Measurements from ENCODE around the gene ATP8A2. TPM values are rescaled to one million over a fixed set of nuclear protein-coding genes. Genes with fewer than 3 reads are reported as not detected.

The ATP8A2 gene
- total and polyA plus RNA-seq, 9 of the 15 experiments (the other 6 are each of a cell fraction or from before 2014, with no cell fraction given) = under 0.01 to 0.33 (median 0.06) TPM; not detected in 4

GRCh38 chr13:25951831-25952230 is 580.1 kb downstream of the ATP8A2 start:
- BruUV-seq (replicated peaks) = no TSS peak
- H3K4me2 ChIP-seq (ENCODE audit: insufficient read depth, low read length) = no peak overlapping the region
- no peak overlapping the region for H3K4me3 ChIP-seq
- ChIA-PET CTCF (ENCODE audit: low intra/inter-chr PET ratio) (no interaction called here), POLR2A (no interaction called here)
- no peak for FAIRE-seq
- H3K9ac ChIP-seq (ENCODE audit: insufficient read depth in 1 of 2, low read depth in 2 of 2, low read length in 2 of 2) = no peak overlapping the region
- no peaks in the 10 kb centered on the region for H3K4me1 ChIP-seq (replicated peaks in 1 of 2; ENCODE audit: control insufficient read depth in 2 of 2, insufficient read depth in 2 of 2, low read length in 2 of 2)
- intact Hi-C loops (cut with micrococcal nuclease) = no loop called here
- 3% methylated on average over 3 of the region's 4 CpGs for WGBS (ENCODE audit: insufficient coverage, low coverage, missing lambda C conversion rate)
- H3K79me2 ChIP-seq (ENCODE audit: control insufficient read depth, insufficient read depth, low read length) = no peaks in the 10 kb centered on the region
- H2AFZ ChIP-seq (ENCODE audit: low read depth, low read length) = no peak overlapping the region
- no peaks in the 10 kb centered on the region for H3K9me1 ChIP-seq (ENCODE audit: control insufficient read depth, insufficient read depth, low read length)
- TF ChIP-seq CBFA2T3 (IDR thresholded peaks at IDR 0.05) (no peak), ZNF197 (CRISPR knock-in tag; IDR thresholded peaks at IDR 0.05; ENCODE audit: low read depth) (no peak), ZNF785 (CRISPR knock-in tag; IDR thresholded peaks at IDR 0.05) (no peak), HMG20A (CRISPR knock-in tag; conservative IDR thresholded peaks at IDR 0.05) (no peak), ZNF830 (CRISPR knock-in tag; IDR thresholded peaks at IDR 0.05) (no peak), KAT7 (CRISPR knock-in tag; IDR thresholded peaks at IDR 0.05; ENCODE audit: borderline replicate concordance) (no peak), NCOA2 (IDR thresholded peaks at IDR 0.05; ENCODE audit: partially characterized antibody in 2 of 2) (no peak), ZNF77 (CRISPR knock-in tag; IDR thresholded peaks at IDR 0.05) (no peak), ZNF277 (CRISPR knock-in tag; IDR thresholded peaks at IDR 0.05; ENCODE audit: borderline replicate concordance) (no peak), ZKSCAN8 (CRISPR knock-in tag; IDR thresholded peaks at IDR 0.05) (no peak), NBN (IDR thresholded peaks at IDR 0.05; ENCODE audit: low read depth) (no peak), POLR2AphosphoS2 (IDR thresholded peaks at IDR 0.05; ENCODE audit: low read length) (no peak), ZNF507 (tag; conservative IDR thresholded peaks at IDR 0.05) (no peak), ZNF318 (IDR thresholded peaks at IDR 0.05; ENCODE audit: borderline replicate concordance in 1 of 2, low read depth in 1 of 2) (no peak)
- no peaks in the 10 kb centered on the region for H3K36me3 ChIP-seq (ENCODE audit: control insufficient read depth, insufficient read depth, low read length)
- no peak for DNase-seq (ENCODE audit: extremely low read depth in 1 of 4, low spot score in 3 of 4)
- H4K20me1 ChIP-seq (replicated peaks; ENCODE audit: control insufficient read depth, insufficient read depth, low read length) = no peaks in the 10 kb centered on the region
- no peaks in the 10 kb centered on the region for H3K27me3 ChIP-seq (ENCODE audit: control insufficient read depth in 2 of 2, insufficient read depth in 2 of 2, low read length in 2 of 2)
- in situ Hi-C loops (cut with MboI) = no loop called here
- no peak for ATAC-seq
- H3K9me3 ChIP-seq (replicated peaks; ENCODE audit: control insufficient read depth, insufficient read depth, low read depth, low read length) = no peaks in the 10 kb centered on the region
- H3K27ac ChIP-seq (ENCODE audit: extremely low read depth, low read depth, low read length) = no peak overlapping the region

Data from K562 (cell line).